ENCODE measurements around the gene DNAJC10. TPM values are rescaled to one million over a fixed set of nuclear protein-coding genes. Genes with fewer than 3 reads are reported as not detected.
"Not testable (repeated sequence)": the region's sequence is repeated elsewhere in the genome, so short reads cannot be mapped to it uniquely, and the experiment has no call there.

The DNAJC10 gene
- total and polyA plus RNA-seq, 10 of the 15 experiments (the other 5 are each of a cell fraction or from before 2014, with no cell fraction given): 9.1 to 67.9 (median 38.2) TPM

- no peaks in the 10 kb centered on the region for H3K79me2 ChIP-seq (ENCODE audit: control insufficient read depth, insufficient read depth, low read length)
- H3K27me3 ChIP-seq (replicated peaks in 1 of 2; ENCODE audit: control insufficient read depth in 2 of 2, insufficient read depth in 2 of 2, low read length in 1 of 2): no peaks in the 10 kb centered on the region
- ChIA-PET POLR2A (interaction anchor here (0.6 to 1.3 kb wide), 2 partner anchors 16 to 449 kb away, joined by 3 read pairs; no protein-coding TSS in a partner anchor), RAD21 (ENCODE audit: unreplicated experiment) (interaction anchor here (0.7 kb wide), 1 partner anchor 18 kb away, joined by 3 read pairs; no protein-coding TSS in a partner anchor), CTCF (interaction anchor here (1.2 kb wide), 1 partner anchor 31 kb away, joined by 4 read pairs; no protein-coding TSS in a partner anchor), SMC1A (ENCODE audit: uncharacterized antibody, unreplicated experiment) (no interaction called here)
- BruUV-seq (replicated peaks): no TSS peak
- no peak overlapping the region for H3K9ac ChIP-seq (ENCODE audit: control insufficient read depth, insufficient read depth, low read length)
- no peak for FAIRE-seq
- no peaks in the 10 kb centered on the region for H3K9me3 ChIP-seq (replicated peaks; ENCODE audit: control insufficient read depth, insufficient read depth, low read length)
- in situ Hi-C loops (cut with MboI): no loop called here
- H3K4me2 ChIP-seq (ENCODE audit: control insufficient read depth, insufficient read depth): no peak overlapping the region
- DNase-seq (ENCODE audit: low read depth, low spot score): no peak
- no peak overlapping the region for H3K4me3 ChIP-seq
- no peak overlapping the region for H2AFZ ChIP-seq (ENCODE audit: control insufficient read depth, low read depth, low read length)
- H3K27ac ChIP-seq (ENCODE audit: control insufficient read depth, insufficient read depth): no peak overlapping the region
- 95% methylated on average over 1 of the region's 1 CpG for WGBS (ENCODE audit: insufficient coverage, insufficient replicate concordance, low lambda C conversion rate, missing lambda C conversion rate)
- TF ChIP-seq ZBED1 (IDR thresholded peaks at IDR 0.05; ENCODE audit: borderline replicate concordance) (no peak), MLLT1 (IDR thresholded peaks at IDR 0.05) (no peak), SRF (IDR thresholded peaks at IDR 0.05; ENCODE audit: low read depth in 2 of 2, low read length in 2 of 2) (no peak), POLR2AphosphoS5 (IDR thresholded peaks at IDR 0.05; ENCODE audit: low read length) (no peak), CREM (IDR thresholded peaks at IDR 0.05; ENCODE audit: low read depth) (no peak), POLR2AphosphoS2 (IDR thresholded peaks at IDR 0.05; ENCODE audit: low read depth, low read length) (no peak), RELB (IDR thresholded peaks at IDR 0.05; ENCODE audit: low read depth) (no peak), SIN3A (IDR thresholded peaks at IDR 0.05; ENCODE audit: low read depth, low read length) (no peak), KLF5 (IDR thresholded peaks at IDR 0.05; ENCODE audit: partially characterized antibody) (no peak), ZNF217 (IDR thresholded peaks at IDR 0.05) (no peak)
- TF ChIP-seq, protein P1, sequence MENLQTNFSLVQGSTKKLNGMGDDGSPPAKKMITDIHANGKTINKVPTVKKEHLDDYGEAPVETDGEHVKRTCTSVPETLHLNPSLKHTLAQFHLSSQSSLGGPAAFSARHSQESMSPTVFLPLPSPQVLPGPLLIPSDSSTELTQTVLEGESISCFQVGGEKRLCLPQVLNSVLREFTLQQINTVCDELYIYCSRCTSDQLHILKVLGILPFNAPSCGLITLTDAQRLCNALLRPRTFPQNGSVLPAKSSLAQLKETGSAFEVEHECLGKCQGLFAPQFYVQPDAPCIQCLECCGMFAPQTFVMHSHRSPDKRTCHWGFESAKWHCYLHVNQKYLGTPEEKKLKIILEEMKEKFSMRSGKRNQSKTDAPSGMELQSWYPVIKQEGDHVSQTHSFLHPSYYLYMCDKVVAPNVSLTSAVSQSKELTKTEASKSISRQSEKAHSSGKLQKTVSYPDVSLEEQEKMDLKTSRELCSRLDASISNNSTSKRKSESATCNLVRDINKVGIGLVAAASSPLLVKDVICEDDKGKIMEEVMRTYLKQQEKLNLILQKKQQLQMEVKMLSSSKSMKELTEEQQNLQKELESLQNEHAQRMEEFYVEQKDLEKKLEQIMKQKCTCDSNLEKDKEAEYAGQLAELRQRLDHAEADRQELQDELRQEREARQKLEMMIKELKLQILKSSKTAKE (IDR thresholded peaks at IDR 0.05; ENCODE audit: low read depth, poor library complexity, severe bottlenecking): no peak
- ATAC-seq: no peak
- intact Hi-C loops (cut with micrococcal nuclease; ENCODE audit: unreplicated experiment): no loop called here
- H4K20me1 ChIP-seq (ENCODE audit: control insufficient read depth, insufficient read depth): no peaks in the 10 kb centered on the region
- peaks cover 0 to 7% of the 10 kb centered on the region in 2 experiments; a peak in 2 of 4 replicates for H3K36me3 ChIP-seq (ENCODE audit: control insufficient read depth in 2 of 2, insufficient read depth in 2 of 2, low read length in 1 of 2)
- H3K4me1 ChIP-seq (ENCODE audit: control insufficient read depth, insufficient read depth, low read length): no peaks in the 10 kb centered on the region
These were observed 17.5 kb downstream of the DNAJC10 start for GRCh38 chr2:182733572-182733971.

DNA sequence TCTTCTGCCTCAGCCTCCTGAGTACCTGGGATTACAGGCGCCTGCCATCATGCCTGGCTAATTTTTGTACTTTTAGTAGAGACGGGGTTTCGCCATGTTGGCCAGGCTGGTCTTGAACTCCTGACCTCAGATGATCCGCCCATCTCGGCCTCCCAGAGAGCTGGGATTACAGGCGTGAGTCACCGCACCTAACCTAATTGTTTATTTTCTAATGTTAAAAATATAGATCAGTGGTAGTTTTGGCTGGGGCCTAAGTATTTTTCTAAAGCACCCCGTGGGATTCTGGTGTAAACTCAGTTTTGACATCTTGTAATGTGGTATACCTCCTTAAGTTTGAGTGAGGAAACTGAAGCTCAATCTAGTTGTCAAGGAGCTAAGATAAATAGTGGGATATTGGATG lies 20.8 kb downstream of the DNAJC10 start:
- POLR2A ChIA-PET; H3K4me1 ChIP-seq (ENCODE audit: control insufficient read depth, insufficient read depth, low read length); in situ Hi-C loops (cut with MboI); RAD21 ChIA-PET (ENCODE audit: unreplicated experiment); BruUV-seq (replicated peaks); H3K27me3 ChIP-seq (replicated peaks in 1 of 2; ENCODE audit: control insufficient read depth in 2 of 2, insufficient read depth in 2 of 2, low read length in 1 of 2); ATAC-seq; H3K4me3 ChIP-seq; CTCF ChIA-PET; intact Hi-C loops (cut with micrococcal nuclease; ENCODE audit: unreplicated experiment); H4K20me1 ChIP-seq (ENCODE audit: control insufficient read depth, insufficient read depth); DNase-seq (ENCODE audit: low read depth, low spot score); H3K79me2 ChIP-seq (ENCODE audit: control insufficient read depth, insufficient read depth, low read length); H3K9ac ChIP-seq (ENCODE audit: control insufficient read depth, insufficient read depth, low read length); FAIRE-seq; H2AFZ ChIP-seq (ENCODE audit: control insufficient read depth, low read depth, low read length); H3K9me3 ChIP-seq (replicated peaks; ENCODE audit: control insufficient read depth, insufficient read depth, low read length); H3K27ac ChIP-seq (ENCODE audit: control insufficient read depth, insufficient read depth); H3K36me3 ChIP-seq (ENCODE audit: control insufficient read depth in 2 of 2, insufficient read depth in 2 of 2, low read length in 1 of 2); H3K4me2 ChIP-seq (ENCODE audit: control insufficient read depth, insufficient read depth): not testable (repeated sequence)
- SMC1A ChIA-PET (ENCODE audit: uncharacterized antibody, unreplicated experiment): interaction anchor here (1.2 kb wide), 1 partner anchor 9 kb away, joined by 3 read pairs; no protein-coding TSS in a partner anchor
- 99% methylated on average over 8 of the region's 8 CpGs for WGBS (ENCODE audit: insufficient coverage, insufficient replicate concordance, low lambda C conversion rate, missing lambda C conversion rate)

All from GM12878 (cell line).